ENCODE measurements around the gene PANX1. TPM values are rescaled to one million over a fixed set of nuclear protein-coding genes. Genes with fewer than 3 reads are reported as not detected.
A peak's percentile ranks its signal among the peaks of the same experiment; 100 is the strongest.

The PANX1 gene
- total RNA-seq, 1 donor from 2014 or later, result 60.3 TPM

GRCh38 chr11:94184362-94184761 is 55.7 kb downstream of the PANX1 start:
- DNase-seq (ENCODE audit: low read depth) (no peak), FAIRE-seq (no peak)
- H3K4me3 ChIP-seq (ENCODE audit: low read depth, low read length), result no peak overlapping the region
- no peaks in the 10 kb centered on the region for H3K27me3 ChIP-seq (ENCODE audit: control insufficient read depth, insufficient read depth, low read length)
- H3K36me3 ChIP-seq (ENCODE audit: control insufficient read depth, insufficient read depth, low read length), result peaks cover 6% of the 10 kb centered on the region
- no peak for TF ChIP-seq CTCF (IDR thresholded peaks at IDR 0.05; ENCODE audit: insufficient read depth, low read length, severe bottlenecking)

- no peak overlapping the region for H3K4me3 ChIP-seq (ENCODE audit: low read depth, low read length)
- no peak for FAIRE-seq
Observed at GRCh38 chr11:94184846-94185245, 56.2 kb downstream of the PANX1 start.

GRCh38 chr11:94185416-94186084 is 56.9 kb downstream of the PANX1 start:
- no peak for FAIRE-seq
- peaks cover 3% of the 10 kb centered on the region for H3K36me3 ChIP-seq (ENCODE audit: control insufficient read depth, insufficient read depth, low read length)
- no peak overlapping the region for H3K4me3 ChIP-seq (ENCODE audit: low read depth, low read length)
- no peak for TF ChIP-seq CTCF (IDR thresholded peaks at IDR 0.05; ENCODE audit: insufficient read depth, low read length, severe bottlenecking)
- no peaks in the 10 kb centered on the region for H3K27me3 ChIP-seq (ENCODE audit: control insufficient read depth, insufficient read depth, low read length)
- DNase-seq (ENCODE audit: low read depth), result no peak

More at GRCh38 chr11:94184846-94185245, 56.2 kb downstream of the PANX1 start:
- no peaks in the 10 kb centered on the region for H3K27me3 ChIP-seq (ENCODE audit: control insufficient read depth, insufficient read depth, low read length)
- H3K36me3 ChIP-seq (ENCODE audit: control insufficient read depth, insufficient read depth, low read length), result peaks cover 6% of the 10 kb centered on the region
- no peak for DNase-seq (ENCODE audit: low read depth)
- TF ChIP-seq CTCF (IDR thresholded peaks at IDR 0.05; ENCODE audit: insufficient read depth, low read length, severe bottlenecking), result no peak

GRCh38 chr11:94186342-94187203 is 57.9 kb downstream of the PANX1 start:
- H3K27me3 ChIP-seq (ENCODE audit: control insufficient read depth, insufficient read depth, low read length), result no peaks in the 10 kb centered on the region
- no peak overlapping the region for H3K4me3 ChIP-seq (ENCODE audit: low read depth, low read length)
- FAIRE-seq, result no peak
- DNase-seq (ENCODE audit: low read depth), result no peak
- no peak for TF ChIP-seq CTCF (IDR thresholded peaks at IDR 0.05; ENCODE audit: insufficient read depth, low read length, severe bottlenecking)
- peaks cover 1% of the 10 kb centered on the region for H3K36me3 ChIP-seq (ENCODE audit: control insufficient read depth, insufficient read depth, low read length)

GRCh38 chr11:94193288-94193687 is 64.6 kb downstream of the PANX1 start:
- FAIRE-seq, result no peak
- TF ChIP-seq CTCF (IDR thresholded peaks at IDR 0.05; ENCODE audit: insufficient read depth, low read length, severe bottlenecking), result no peak
- Histone ChIP-seq H3K36me3 (ENCODE audit: control insufficient read depth, insufficient read depth, low read length) (no peaks in the 10 kb centered on the region), H3K4me3 (ENCODE audit: low read depth, low read length) (no peak overlapping the region), H3K27me3 (ENCODE audit: control insufficient read depth, insufficient read depth, low read length) (no peaks in the 10 kb centered on the region)
- peak; percentile 89 for DNase-seq (ENCODE audit: low read depth)
